CD4-positive, alpha-beta T cell treated with Interleukin-4 for 4 hours (primary cell): ENCODE results near the gene PRICKLE2.
"Not testable (repeated sequence)": the region's sequence is repeated elsewhere in the genome, so short reads cannot be mapped to it uniquely, and the experiment has no call there.

Experiments
- DNase-seq: peaks from one replicate; pipeline ENCODE4 v3.0.0-alpha.2; 2020

PRICKLE2 gene

DNA sequence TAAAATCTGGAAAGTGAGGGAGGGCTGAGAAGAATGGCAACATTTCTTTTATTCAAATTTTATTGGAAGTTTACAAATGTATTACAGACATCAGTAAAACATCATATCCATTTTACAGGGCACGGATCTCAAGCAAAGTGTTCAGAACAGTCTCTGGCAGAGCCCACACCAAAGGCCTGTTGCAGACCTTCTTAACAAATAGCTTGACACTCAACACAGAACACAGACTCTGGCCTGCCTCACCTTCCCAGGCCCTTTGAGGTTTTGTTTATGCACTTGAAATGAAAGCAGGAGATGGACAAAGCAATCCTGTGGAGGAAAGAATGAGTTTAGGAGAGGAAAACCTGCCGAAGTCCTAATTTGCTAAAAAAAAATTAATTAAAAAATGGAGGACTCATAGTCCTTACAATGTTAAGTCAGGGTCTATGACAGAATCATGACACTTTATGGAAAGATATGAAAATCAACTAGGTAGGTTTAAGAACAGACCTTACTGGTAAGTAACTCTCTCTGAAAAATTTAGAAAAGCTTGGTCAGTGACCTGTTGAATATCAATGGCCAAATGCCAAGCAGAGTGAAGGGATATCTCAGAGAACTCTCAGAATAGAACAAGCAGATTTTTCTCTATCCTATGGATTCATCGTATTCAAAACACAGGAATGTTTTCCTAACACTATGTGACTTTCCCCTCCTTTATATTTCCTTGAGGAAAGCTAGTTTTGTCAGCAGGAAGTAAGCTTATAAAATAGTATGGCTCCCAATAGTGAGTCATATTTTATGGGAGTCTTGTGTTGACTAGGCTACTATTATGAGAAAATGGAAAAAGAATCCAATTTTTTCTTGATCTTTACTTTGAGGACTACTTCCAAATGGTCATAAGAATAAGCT is 131.2 kb downstream of the PRICKLE2 start:
- no peak for DNase-seq

DNA sequence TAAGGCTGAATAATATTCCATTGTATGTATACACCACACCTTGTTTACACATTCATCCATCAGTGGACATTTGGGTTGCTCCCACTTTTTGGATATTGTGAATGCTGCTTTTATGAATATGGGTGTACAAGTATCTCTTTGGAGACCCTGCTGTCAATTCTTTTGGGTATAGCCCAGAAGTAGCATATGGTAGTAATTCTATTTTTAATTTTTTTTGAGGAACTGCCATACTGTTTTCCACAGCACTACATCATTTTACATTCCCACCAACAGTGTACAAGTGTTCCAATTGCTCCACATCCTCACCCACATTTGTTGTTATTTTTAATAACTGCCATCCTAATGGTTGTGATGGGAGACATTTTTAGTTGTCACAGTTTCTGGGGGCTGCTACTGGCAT is 132.1 kb downstream of the PRICKLE2 start:
- DNase-seq, result no peak

DNA sequence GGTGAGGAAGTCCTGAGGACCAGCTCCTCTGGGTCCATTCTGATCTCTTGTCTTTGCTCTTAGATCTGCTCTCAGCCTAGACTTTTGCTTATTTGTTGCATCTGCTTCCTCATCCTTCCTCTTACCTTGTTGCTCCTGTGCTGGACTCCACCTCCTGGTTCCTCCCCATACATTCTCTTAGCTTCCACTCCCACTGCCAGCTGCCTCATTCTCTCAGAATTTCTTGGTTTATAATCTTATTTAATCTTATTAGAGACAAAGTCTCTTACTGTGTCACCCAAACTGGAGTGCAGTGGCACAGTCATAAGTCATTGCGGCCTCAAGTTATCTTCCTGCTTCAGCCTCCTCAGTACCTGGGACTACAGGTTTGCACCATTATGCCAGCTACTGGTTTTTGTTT is 133.8 kb downstream of the PRICKLE2 start:
- no peak for DNase-seq

- not testable (repeated sequence) for DNase-seq
These were observed 135.9 kb downstream of the PRICKLE2 start for GRCh38 chr3:64089386-64089785.

GRCh38 chr3:64088408-64089205 is 136.7 kb downstream of the PRICKLE2 start:
- no peak for DNase-seq

DNA sequence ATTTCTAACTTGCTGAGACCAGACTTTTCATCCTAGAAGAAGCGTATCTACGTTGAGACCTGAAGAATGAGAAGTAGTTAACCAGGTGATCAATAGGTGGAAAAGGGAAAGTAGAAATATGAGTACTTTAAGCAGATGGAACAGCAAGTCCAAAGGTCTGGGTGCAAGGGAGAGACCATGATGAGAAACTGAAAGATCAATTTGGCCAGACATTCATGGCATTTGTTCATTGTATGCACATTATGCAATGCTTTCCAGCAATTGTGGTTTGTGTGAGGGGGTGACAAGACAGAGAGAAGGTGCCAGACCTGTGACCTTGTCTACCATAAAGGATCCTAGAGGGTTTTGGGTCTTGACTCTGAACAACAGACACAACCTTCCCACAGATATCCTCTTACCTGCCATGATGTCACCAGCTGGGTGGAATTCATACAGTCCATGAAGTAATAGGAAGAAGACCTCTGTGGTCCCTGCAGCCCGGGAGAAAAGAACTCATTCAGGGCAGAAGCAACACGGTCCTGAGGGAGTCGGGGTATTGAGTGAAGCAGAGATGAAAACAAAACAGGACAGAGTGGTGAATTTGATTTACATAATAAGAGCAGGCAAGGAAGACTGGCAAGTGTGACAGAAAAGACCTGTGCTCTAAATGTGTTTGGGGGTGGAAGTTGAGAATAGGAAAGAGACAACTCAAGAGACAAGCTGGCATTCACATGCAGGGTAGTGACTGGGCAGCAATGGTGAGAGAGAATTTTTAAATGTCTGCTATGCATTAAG is 138.6 kb downstream of the PRICKLE2 start:
- no peak for DNase-seq

DNA sequence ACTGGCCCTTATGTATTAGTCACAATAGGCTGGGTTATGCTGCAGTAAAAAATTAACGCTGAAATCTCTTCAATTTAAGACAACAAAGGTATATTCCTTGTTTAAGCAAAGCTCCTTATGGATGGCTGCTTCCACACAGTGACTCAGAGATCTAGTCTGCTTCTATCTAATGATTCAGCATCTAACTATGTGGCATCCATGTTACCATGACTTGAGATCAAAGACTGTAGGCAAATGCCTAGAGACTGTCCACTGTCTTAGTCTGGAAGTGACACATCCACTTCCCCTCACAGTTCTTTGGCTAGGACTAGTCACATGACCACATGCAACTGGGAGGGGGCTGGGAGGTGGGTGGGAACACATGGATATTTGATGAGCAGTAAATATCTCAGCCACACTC is 140.6 kb downstream of the PRICKLE2 start:
- no peak for DNase-seq

GRCh38 chr3:64083575-64083974 is 141.7 kb downstream of the PRICKLE2 start:
- DNase-seq, result no peak

DNA sequence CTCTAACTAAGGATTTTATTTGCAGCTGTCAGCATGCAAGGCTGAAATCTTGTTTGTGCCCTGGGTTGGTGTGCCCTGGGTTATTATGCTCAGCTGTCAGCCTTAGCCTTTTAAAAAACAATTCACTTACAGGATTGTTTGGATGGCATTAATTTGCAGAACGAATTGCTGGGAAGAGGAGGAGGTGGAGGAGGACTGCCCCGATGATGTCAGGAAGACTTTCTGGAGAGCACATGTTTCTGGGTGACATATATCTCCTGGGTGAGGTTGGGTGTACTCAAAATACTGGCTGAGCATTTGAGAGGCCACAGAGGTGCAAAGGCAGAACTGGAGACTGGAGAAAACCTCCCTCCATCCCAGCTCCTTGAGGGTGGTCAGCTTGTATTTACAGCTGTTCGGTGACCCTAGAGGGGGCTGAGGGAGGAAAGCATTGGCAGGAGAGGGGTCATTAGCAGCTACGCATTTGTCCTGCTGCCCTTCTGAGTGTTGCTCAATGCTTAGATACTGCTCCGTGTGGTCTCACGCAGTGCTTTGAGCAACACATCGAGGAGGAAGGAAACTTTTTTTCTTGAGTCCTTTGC is 142.2 kb downstream of the PRICKLE2 start:
- no peak for DNase-seq

GRCh38 chr3:64082411-64082810 is 142.9 kb downstream of the PRICKLE2 start:
- no peak for DNase-seq

GRCh38 chr3:64081235-64081630 is 144.0 kb downstream of the PRICKLE2 start:
- DNase-seq, result no peak

DNA sequence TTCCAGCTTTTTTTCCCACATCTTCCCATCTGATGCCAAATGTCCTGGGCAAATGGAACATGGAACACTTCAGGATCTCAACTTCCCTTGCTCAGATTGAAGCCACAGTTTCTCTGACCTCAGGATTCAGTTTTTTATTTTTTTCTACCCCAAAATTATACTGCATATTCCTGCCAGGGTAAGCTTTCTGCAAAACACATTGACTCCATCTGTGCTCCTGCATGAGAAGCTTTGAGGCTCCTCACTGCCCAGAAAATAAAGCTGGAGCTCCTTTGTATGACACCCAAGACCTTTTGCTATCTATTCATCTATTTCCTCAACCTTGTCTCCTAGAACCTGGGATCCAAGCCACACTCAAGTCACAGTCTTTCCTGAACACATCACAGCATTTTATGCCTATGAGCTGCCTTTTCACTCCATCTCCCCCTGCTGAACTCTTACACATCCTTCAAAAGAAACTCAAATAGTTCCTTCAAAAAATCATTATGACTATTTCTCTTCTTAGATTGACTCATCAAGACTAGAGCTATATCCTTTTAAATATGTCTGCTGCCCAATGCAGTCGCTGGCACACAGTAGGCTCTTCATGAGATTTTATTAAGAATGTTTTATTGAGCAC is 144.5 kb downstream of the PRICKLE2 start:
- DNase-seq, result no peak

GRCh38 chr3:64079369-64080150 is 145.7 kb downstream of the PRICKLE2 start:
- DNase-seq, result no peak

- no peak for DNase-seq
These were observed 146.3 kb downstream of the PRICKLE2 start for GRCh38 chr3:64078966-64079365.

DNA sequence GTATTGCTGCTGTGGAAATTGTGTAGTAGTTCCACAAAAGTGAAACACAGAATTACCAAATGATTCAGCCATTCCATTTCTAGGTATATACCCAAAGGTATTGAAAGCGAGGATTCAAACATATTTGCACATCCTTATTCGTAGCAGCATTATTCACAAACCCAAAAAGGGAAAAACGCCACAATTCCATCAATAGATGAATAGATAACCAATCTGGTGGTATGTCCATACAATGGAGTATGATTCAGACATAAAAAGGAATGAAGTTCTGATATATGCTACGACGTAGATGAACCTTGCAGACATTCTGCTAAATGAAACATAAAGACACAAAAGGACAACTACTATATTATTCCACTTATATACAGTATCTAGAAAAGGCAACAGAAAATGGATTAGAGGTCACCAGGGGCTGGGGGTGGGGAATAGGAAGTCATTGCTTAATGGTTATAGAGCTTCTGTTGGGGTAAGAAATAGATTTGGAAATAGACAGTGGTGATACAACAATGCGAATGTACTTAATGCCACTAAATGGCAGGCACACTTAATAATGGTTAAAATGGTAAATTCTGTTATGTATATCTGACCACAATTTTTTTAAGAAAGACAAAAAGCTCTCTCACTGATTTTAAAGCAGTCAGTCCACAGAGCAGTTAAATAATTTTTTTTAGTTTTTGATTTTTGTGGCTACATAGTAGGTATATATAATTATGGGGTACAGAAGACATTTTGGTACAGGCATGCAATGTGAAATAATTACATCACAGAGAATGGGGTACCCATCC is 150.2 kb downstream of the PRICKLE2 start:
- DNase-seq, result no peak

- DNase-seq, result no peak
These were observed 151.2 kb downstream of the PRICKLE2 start for GRCh38 chr3:64074060-64074459.

GRCh38 chr3:64073158-64073761 is 152.0 kb downstream of the PRICKLE2 start:
- no peak for DNase-seq

GRCh38 chr3:64072126-64072525 is 153.1 kb downstream of the PRICKLE2 start:
- no peak for DNase-seq

- no peak for DNase-seq
These were observed 154.6 kb downstream of the PRICKLE2 start for GRCh38 chr3:64070704-64071103.
